PC-9 (cell line): Measurements from ENCODE around the gene ZCCHC7.

Experiments used
- CTCF ChIP-seq: fragments of 200-600 bp; sonication (generic); conservative IDR thresholded peaks from 2 replicates; pipeline ENCODE4 v1.6.1; 2017; ENCODE audit warnings: mixed run types, antibody characterized with exemption, mild to moderate bottlenecking, moderate library complexity
- EZH2 ChIP-seq: fragments of 200-600 bp; sonication (generic); IDR thresholded peaks from 2 replicates; pipeline ENCODE4 v1.8.0; 2017; ENCODE audit warnings: antibody characterized with exemption, low read depth

- TF ChIP-seq CTCF (no peak), EZH2 (no peak)
Observed at GRCh38 chr9:37209431-37210386, 89.3 kb downstream of the ZCCHC7 start.
